Ishikawa (cell line): ENCODE results near the gene LRRC42.

Experiments used
- EP300 ChIP-seq: IDR thresholded peaks from 2 replicates; pipeline ENCODE4 v1.6.1; 2012; ENCODE audit warnings: borderline replicate concordance
- MAX ChIP-seq: IDR thresholded peaks from 2 replicates; pipeline ENCODE4 v1.6.1; 2012
- NFIC ChIP-seq: IDR thresholded peaks from 2 replicates; pipeline ENCODE4 v1.6.1; 2012

DNA sequence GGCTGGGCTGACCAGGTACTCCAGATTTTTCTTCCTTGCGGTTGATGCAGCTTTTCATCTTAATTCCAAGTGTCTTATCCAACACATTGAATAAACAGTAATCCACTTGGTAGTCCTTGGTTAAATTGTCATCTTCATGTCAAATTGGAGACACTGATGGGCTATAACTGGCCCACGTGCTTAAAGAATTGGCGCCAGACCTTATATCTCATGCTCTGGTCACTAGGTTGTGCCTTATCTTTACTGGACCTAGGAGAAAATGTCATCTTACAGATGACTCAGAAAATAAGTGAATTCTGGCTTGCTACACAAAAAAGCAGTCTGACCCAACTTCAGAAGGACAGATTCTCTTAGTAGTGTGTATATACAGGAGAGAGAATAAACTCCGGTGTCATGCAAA is 16.2 kb downstream of the LRRC42 start:
- no peak for TF ChIP-seq EP300
- no peak for TF ChIP-seq NFIC
- no peak for TF ChIP-seq MAX
